ENCODE measurements around the gene ZNF471. TPM values are rescaled to one million over a fixed set of nuclear protein-coding genes. Genes with fewer than 3 reads are reported as not detected.

ZNF471 gene
- total and polyA plus RNA-seq, 3 experiments from 2014 or later, result 0.09 to 1.1 (median 0.95) TPM

Other genes starting within 250 kb of the ZNF471 start
- gene EDDM13, start 235.1 kb upstream of the ZNF471 start, total RNA-seq, result under 1 TPM; 0.59 to 0.64 TPM
- gene EDDM13, start 235.1 kb upstream of the ZNF471 start, polyA plus RNA-seq, result 1.8 TPM
- 10 to 100 TPM; 11.2 to 11.6 TPM for gene ZSCAN5A, start 193.0 kb upstream of the ZNF471 start, total RNA-seq
- 10.4 TPM for gene ZSCAN5A, start 193.0 kb upstream of the ZNF471 start, polyA plus RNA-seq
- gene ZNF582, start 114.3 kb upstream of the ZNF471 start, total RNA-seq, result 1 to 10 TPM; 2.1 to 2.6 TPM
- 9.0 TPM for gene ZNF582, start 114.3 kb upstream of the ZNF471 start, polyA plus RNA-seq
- gene ZNF583, start 103.5 kb upstream of the ZNF471 start, total RNA-seq, result 1 to 10 TPM; 5.3 to 5.9 TPM
- 14.1 TPM for gene ZNF583, start 103.5 kb upstream of the ZNF471 start, polyA plus RNA-seq
- under 1 TPM; 0.35 to 0.74 TPM for gene ZNF667, start 30.5 kb upstream of the ZNF471 start, total RNA-seq
- gene ZNF667, start 30.5 kb upstream of the ZNF471 start, polyA plus RNA-seq, result 0.54 TPM
- 1 to 10 TPM; 3.1 to 3.4 TPM for gene ZFP28, start 31.1 kb downstream of the ZNF471 start, total RNA-seq
- gene ZFP28, start 31.1 kb downstream of the ZNF471 start, polyA plus RNA-seq, result 2.7 TPM
- gene ZNF470, start 59.6 kb downstream of the ZNF471 start, total RNA-seq, result 1 to 10 TPM; 2.5 to 3.5 TPM
- 2.1 TPM for gene ZNF470, start 59.6 kb downstream of the ZNF471 start, polyA plus RNA-seq
- gene ZNF71, start 87.4 kb downstream of the ZNF471 start, total RNA-seq, result 1 to 10 TPM; 8.2 to 8.4 TPM
- 11.8 TPM for gene ZNF71, start 87.4 kb downstream of the ZNF471 start, polyA plus RNA-seq
- not detected for gene SMIM17, start 135.3 kb downstream of the ZNF471 start, total RNA-seq
- gene SMIM17, start 135.3 kb downstream of the ZNF471 start, polyA plus RNA-seq, result not detected
- 1 to 10 TPM; 4.1 to 4.7 TPM for gene ZNF835, start 163.9 kb downstream of the ZNF471 start, total RNA-seq
- 1.3 TPM for gene ZNF835, start 163.9 kb downstream of the ZNF471 start, polyA plus RNA-seq